Heart left ventricle (tissue), 16 donors: ENCODE results near the gene FAM83B. TPM values are rescaled to one million over a fixed set of nuclear protein-coding genes. Genes with fewer than 3 reads are reported as not detected.
"Not testable (repeated sequence)": the region's sequence is repeated elsewhere in the genome, so short reads cannot be mapped to it uniquely, and the experiment has no call there.

ENCODE experiments used
- ATAC-seq, 4 donors: fragments of 200-7000 bp; cut with Tn5 transposase; one replicate each; pipeline ENCODE4 v1.9.1; 2020 to 2022; ENCODE audit warnings: moderate library complexity in 4 of 4, mild to moderate bottlenecking in 3 of 4, moderate number of reproducible peaks in 1 of 4
- DNase-seq, 5 donors: peaks; one replicate each; pipeline ENCODE4 v3.0.0-alpha.2; 2020
- H3K27ac ChIP-seq, 12 donors: fragments of 200-600 bp; sonication (generic) in 4 of 12; one replicate each; pipeline versions ENCODE4 v1.5.0 to v1.8.0; 2016 to 2022; ENCODE audit warnings: mild to moderate bottlenecking in 2 of 12
- H3K27me3 ChIP-seq, 9 donors: fragments of 200-600 bp; sonication (generic) in 2 of 9; one replicate each; pipeline versions ENCODE4 v1.5.1 to v1.8.0; 2016 to 2022; ENCODE audit warnings: mild to moderate bottlenecking in 3 of 9
- H3K36me3 ChIP-seq, 9 donors: fragments of 200-600 bp; sonication (generic) in 2 of 9; one replicate each; pipeline versions ENCODE4 v1.5.0 to v1.8.0; 2018 to 2022; ENCODE audit warnings: mild to moderate bottlenecking in 2 of 9
- H3K4me1 ChIP-seq, 12 donors: fragments of 200-600 bp; sonication (generic) in 4 of 12; one replicate each; pipeline versions ENCODE4 v1.5.0 to v1.8.0; 2016 to 2022; ENCODE audit warnings: mild to moderate bottlenecking in 3 of 12
- H3K4me3 ChIP-seq, 12 donors: fragments of 200-600 bp; sonication (generic) in 4 of 12; one replicate each; pipeline versions ENCODE4 v1.5.0 to v1.8.0; 2017 to 2022; ENCODE audit warnings: mild to moderate bottlenecking in 9 of 12, moderate library complexity in 4 of 12
- H3K9me3 ChIP-seq, 12 donors: fragments of 200-600 bp; sonication (generic) in 4 of 12; one replicate each; pipeline versions ENCODE4 v1.5.0 to v1.8.0; 2016 to 2022; ENCODE audit warnings: mild to moderate bottlenecking in 1 of 12
- POLR2A ChIP-seq, 2 donors: fragments of 450-650 bp; IDR thresholded peaks; one replicate each; pipeline ENCODE4 v1.6.1; 2017; ENCODE audit warnings: antibody characterized with exemption in 2 of 2, mild to moderate bottlenecking in 2 of 2, moderate library complexity in 2 of 2
- WGBS, 4 donors: extraction: QIAGEN DNeasy Blood & Tissue Kit in 2 of 4; methylation state at CpG; one replicate each; pipeline versions ENCODE4 v1.1.5 to v1.1.7; 2013 to 2018; 5-methylcytosine and 5-hydroxymethylcytosine counted together
- intact Hi-C, 10 donors: fragments of 100-400 bp; cut with DNase I; formaldehyde crosslinking; loops; one replicate each; pipeline versions ENCODE4 v1.11.1 to v1.14.2; 2022
- long read RNA-seq, 3 donors: library from polyadenylated mRNA; unstranded; transcript quantifications; one replicate each; pipeline ENCODE4 v2.0.0, GENCODE V29; 2020 to 2021
- polyA plus RNA-seq, 2 donors: library from polyadenylated mRNA; stranded (reverse); fragments of 200-250 nt; gene quantifications; one replicate each; pipeline ENCODE4 v1.2.3, GENCODE V29; 2013
- total RNA-seq, 9 donors: library from RNA; depleted of rRNA in 2 of 9; stranded (reverse); fragments of >200 nt in 2 of 9; fragmentation: NEBNext Ultra II Directional in 3 of 9; extraction: Animal tissue kit (Norgen Biotek cat#: 25700) in 3 of 9; gene quantifications; one replicate each; pipeline versions ENCODE4 v1.1.0 to v1.2.4, GENCODE V29; 2016 to 2023
- TF ChIP-seq, protein P1 (sequence below), 12 donors: fragments of 200-600 bp; sonication (generic) in 4 of 12; IDR thresholded peaks; one replicate each; pipeline versions ENCODE4 v1.5.0 to v1.8.0; 2018 to 2022; ENCODE audit warnings: antibody characterized with exemption in 12 of 12, mild to moderate bottlenecking in 5 of 12
- donor health status: ischemic (EF 13 %, LVEDD 7.1; RV severe dilation, severe dysfunction).
- donor health status: healthy with polysubstance abuse.
- donor health status: DM: no; HTN: yes; CAD: no.
- donor health status: DM: no; HTN: no; CAD: no.
- donor health status: ischemic (EF 25% LVEDD 6.9; RV normal size, moderate dysfunction).
- donor health status: ischemic (EF 25% LVEDD 5.7; RV mildly dilated, moderate dysfunction).
- donor health status: healthy.
- donor health status: DM: yes; HTN: yes; CAD: no.
- donor health status: ischemic (EF 35%, LVEDD 5.7; RV mildly dilated, moderate dysfunction).
- donor health status: nonischemic (EF 11% LVEDD 7.7; RV severe dilation, severe dysfunction).
- donor health status: DM: yes; HTN: yes; CAD: no.
- donor health status: PGD.
- donor health status: ischemic (EF 29% LVEDD 5.4; RV normal size, mild dysfunction).
- donor health status: nonischemic (EF 23%, LVEDD 6.1; RV moderate dilation, normal function).

The FAM83B gene
- 1 to 10 TPM in 1 of 9 donors, under 1 TPM in 7, not detected in 1; 0.16 to 1.1 (median 0.40) TPM for total RNA-seq
- under 1 TPM; 0.03 to 0.08 TPM for polyA plus RNA-seq
- long read RNA-seq, donor 1, partial matches to known transcripts = 1 of 1 reads
- long read RNA-seq, donor 1, other reads (novel, unspliced or antisense) = 0 of 1 reads
- long read RNA-seq, donor 2 = 0 reads
- long read RNA-seq, donor 3 = 0 reads

GRCh38 chr6:54846243-54846856, at the start of gene FAM83B:
Gene FAM83B (plus strand): TSS chr6:54846771. CDS start chr6:54870247, 23,476 bp downstream.
- WGBS, 4 donors = 2 to 7% (median 5%) methylated on average over 20 to 50 of the region's 50 CpGs
- no peaks in the 10 kb centered on the region for H3K36me3 ChIP-seq
- H3K9me3 ChIP-seq = no peaks in the 10 kb centered on the region
- H3K27ac ChIP-seq = no peak within 1 kb of the TSS
- H3K27me3 ChIP-seq = peaks cover 3 to 43% (median 18%) of the 10 kb centered on the region in 9 donors
- peaks cover 0 to 11% (median 0%) of the 10 kb centered on the region in 12 donors for H3K4me1 ChIP-seq
- intact Hi-C loops = no loop called here
- TF ChIP-seq, protein P1, sequence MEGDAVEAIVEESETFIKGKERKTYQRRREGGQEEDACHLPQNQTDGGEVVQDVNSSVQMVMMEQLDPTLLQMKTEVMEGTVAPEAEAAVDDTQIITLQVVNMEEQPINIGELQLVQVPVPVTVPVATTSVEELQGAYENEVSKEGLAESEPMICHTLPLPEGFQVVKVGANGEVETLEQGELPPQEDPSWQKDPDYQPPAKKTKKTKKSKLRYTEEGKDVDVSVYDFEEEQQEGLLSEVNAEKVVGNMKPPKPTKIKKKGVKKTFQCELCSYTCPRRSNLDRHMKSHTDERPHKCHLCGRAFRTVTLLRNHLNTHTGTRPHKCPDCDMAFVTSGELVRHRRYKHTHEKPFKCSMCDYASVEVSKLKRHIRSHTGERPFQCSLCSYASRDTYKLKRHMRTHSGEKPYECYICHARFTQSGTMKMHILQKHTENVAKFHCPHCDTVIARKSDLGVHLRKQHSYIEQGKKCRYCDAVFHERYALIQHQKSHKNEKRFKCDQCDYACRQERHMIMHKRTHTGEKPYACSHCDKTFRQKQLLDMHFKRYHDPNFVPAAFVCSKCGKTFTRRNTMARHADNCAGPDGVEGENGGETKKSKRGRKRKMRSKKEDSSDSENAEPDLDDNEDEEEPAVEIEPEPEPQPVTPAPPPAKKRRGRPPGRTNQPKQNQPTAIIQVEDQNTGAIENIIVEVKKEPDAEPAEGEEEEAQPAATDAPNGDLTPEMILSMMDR (IDR thresholded peaks at IDR 0.05) = no peak
- TF ChIP-seq POLR2A (IDR thresholded peaks at IDR 0.05) = no peak
- DNase-seq = peak in 3 of 5 donors; percentile 5 to 56 (median 24)
- peak in 3 of 4 donors; percentile 26 to 45 (median 43) for ATAC-seq
- peak within 1 kb of the TSS; percentile 33 to 61 (median 46) for H3K4me3 ChIP-seq

DNA sequence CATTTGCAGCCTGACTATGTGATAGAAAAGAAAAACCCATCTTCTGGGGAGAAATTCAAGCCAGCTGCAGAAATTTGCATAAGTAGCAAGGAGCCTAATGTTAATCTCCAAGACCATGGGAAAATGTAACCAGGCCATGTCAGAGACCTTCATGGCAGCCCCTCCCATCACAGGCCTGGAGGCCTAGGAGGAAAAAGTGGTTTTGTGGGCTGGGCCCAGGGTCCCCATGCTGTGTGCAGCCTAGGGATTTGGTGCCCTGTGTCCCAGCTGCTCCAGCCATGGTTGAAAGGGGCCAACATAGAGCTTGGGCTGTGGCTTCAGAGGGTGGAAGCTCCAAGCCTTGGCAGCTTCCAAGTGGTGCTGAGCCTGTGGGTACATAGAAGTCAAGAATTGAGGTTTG, 49.7 kb upstream of the FAM83B start:
- DNase-seq, H3K27ac ChIP-seq, ATAC-seq, H3K9me3 ChIP-seq, H3K4me3 ChIP-seq, intact Hi-C loops, H3K4me1 ChIP-seq, H3K36me3 ChIP-seq, H3K27me3 ChIP-seq: not testable (repeated sequence)

GRCh38 chr6:54800050-54800600, 46.4 kb upstream of the FAM83B start:
- WGBS, 4 donors = 73 to 81% (median 76%) methylated on average over 4 of the region's 4 CpGs
- ATAC-seq = no peak
- H3K36me3 ChIP-seq = no peaks in the 10 kb centered on the region
- TF ChIP-seq, protein P1 (IDR thresholded peaks at IDR 0.05) = no peak
- no peak for TF ChIP-seq POLR2A (IDR thresholded peaks at IDR 0.05)
- no peaks in the 10 kb centered on the region for H3K27me3 ChIP-seq
- intact Hi-C loops = loop anchor here in 1 of 10 donors (10.0 kb wide), 1 partner anchor 1255 kb away; no protein-coding TSS in a partner anchor
- no peaks in the 10 kb centered on the region for H3K9me3 ChIP-seq
- DNase-seq = no peak
- no peak overlapping the region for H3K27ac ChIP-seq
- no peak overlapping the region for H3K4me3 ChIP-seq
- no peaks in the 10 kb centered on the region for H3K4me1 ChIP-seq

GRCh38 chr6:54801244-54801643, 45.3 kb upstream of the FAM83B start:
- TF ChIP-seq, protein P1 (IDR thresholded peaks at IDR 0.05) = no peak
- no peak for TF ChIP-seq POLR2A (IDR thresholded peaks at IDR 0.05)
- Histone ChIP-seq H3K36me3 (no peaks in the 10 kb centered on the region), H3K4me1 (no peaks in the 10 kb centered on the region), H3K27me3 (no peaks in the 10 kb centered on the region), H3K4me3 (no peak overlapping the region), H3K27ac (no peak overlapping the region), H3K9me3 (no peaks in the 10 kb centered on the region)
- DNase-seq = no peak
- no peak for ATAC-seq
- intact Hi-C loops = loop anchor here in 1 of 10 donors (10.0 kb wide), 1 partner anchor 1254 kb away; no protein-coding TSS in a partner anchor
